BLaER1 (cell line): ENCODE data around the gene GALNT18.

ENCODE experiments used
- H3K27ac ChIP-seq: shearing (Covaris generic); formaldehyde crosslinking; 2 replicates; pipeline ENCODE4 v1.8.1; 2022
- H3K27me3 ChIP-seq: shearing (Covaris generic); formaldehyde crosslinking; 2 replicates; pipeline ENCODE4 v1.8.1; 2022
- H3K36me3 ChIP-seq: shearing (Covaris generic); formaldehyde crosslinking; 2 replicates; pipeline ENCODE4 v1.8.1; 2022
- H3K4me1 ChIP-seq: shearing (Covaris generic); formaldehyde crosslinking; 2 replicates; pipeline ENCODE4 v1.8.1; 2022
- H3K4me2 ChIP-seq: shearing (Covaris generic); formaldehyde crosslinking; 2 replicates; pipeline ENCODE4 v1.8.1; 2022
- H3K4me3 ChIP-seq: shearing (Covaris generic); formaldehyde crosslinking; 2 replicates; pipeline ENCODE4 v1.8.1; 2022
- H3K9ac ChIP-seq: shearing (Covaris generic); formaldehyde crosslinking; 2 replicates; pipeline ENCODE4 v1.8.1; 2022
- H3K9me3 ChIP-seq: shearing (Covaris generic); formaldehyde crosslinking; 2 replicates; pipeline ENCODE4 v1.8.1; 2022
- H4K20me1 ChIP-seq: shearing (Covaris generic); formaldehyde crosslinking; 2 replicates; pipeline ENCODE4 v1.8.1; 2022
- Cebpa-rat ChIP-seq: shearing (Covaris generic); IDR thresholded peaks from 2 replicates; pipeline ENCODE4 v1.8.1; 2022

GALNT18 gene

GRCh38 chr11:11236498-11237059 is 385.2 kb downstream of the GALNT18 start:
- Histone ChIP-seq H3K27ac (no peak overlapping the region), H3K4me1 (0 out of 2 replicates have a peak, but pooled peaks cover 10% of the 10 kb centered on the region), H3K9ac (no peak overlapping the region), H3K4me3 (no peak overlapping the region), H3K4me2 (no peak overlapping the region), H3K9me3 (no peaks in the 10 kb centered on the region), H3K36me3 (no peaks in the 10 kb centered on the region), H4K20me1 (no peaks in the 10 kb centered on the region), H3K27me3 (no peaks in the 10 kb centered on the region)
- TF ChIP-seq Cebpa-rat = no peak

- no peaks in the 10 kb centered on the region for H3K27me3 ChIP-seq
Observed at GRCh38 chr11:11231763-11232162, 390.0 kb downstream of the GALNT18 start.

GRCh38 chr11:11230802-11231562 is 390.8 kb downstream of the GALNT18 start:
- Histone ChIP-seq H3K4me1 (0 out of 2 replicates have a peak, but pooled peaks cover 5% of the 10 kb centered on the region), H3K9me3 (no peaks in the 10 kb centered on the region), H4K20me1 (no peaks in the 10 kb centered on the region), H3K27ac (no peak overlapping the region), H3K9ac (no peak overlapping the region), H3K4me3 (no peak overlapping the region), H3K4me2 (no peak overlapping the region), H3K36me3 (no peaks in the 10 kb centered on the region), H3K27me3 (no peaks in the 10 kb centered on the region)
- no peak for TF ChIP-seq Cebpa-rat

More at GRCh38 chr11:11231763-11232162, 390.0 kb downstream of the GALNT18 start:
- Histone ChIP-seq H4K20me1 (no peaks in the 10 kb centered on the region), H3K9me3 (no peaks in the 10 kb centered on the region), H3K9ac (no peak overlapping the region), H3K27ac (no peak overlapping the region), H3K4me2 (no peak overlapping the region), H3K4me1 (0 out of 2 replicates have a peak, but pooled peaks cover 10% of the 10 kb centered on the region), H3K36me3 (no peaks in the 10 kb centered on the region), H3K4me3 (no peak overlapping the region)
- no peak for TF ChIP-seq Cebpa-rat

- H4K20me1 ChIP-seq = no peaks in the 10 kb centered on the region
- 0 out of 2 replicates have a peak, but pooled peaks cover 5% of the 10 kb centered on the region for H3K4me1 ChIP-seq
- H3K36me3 ChIP-seq = no peaks in the 10 kb centered on the region
- no peak for TF ChIP-seq Cebpa-rat
- H3K27ac ChIP-seq = no peak overlapping the region
- no peak overlapping the region for H3K9ac ChIP-seq
- H3K9me3 ChIP-seq = no peaks in the 10 kb centered on the region
- no peaks in the 10 kb centered on the region for H3K27me3 ChIP-seq
- no peak overlapping the region for H3K4me2 ChIP-seq
- H3K4me3 ChIP-seq = no peak overlapping the region
Observed at GRCh38 chr11:11230087-11230486, 391.7 kb downstream of the GALNT18 start.

- no peak overlapping the region for H3K4me2 ChIP-seq
- no peak overlapping the region for H3K27ac ChIP-seq
- no peak for TF ChIP-seq Cebpa-rat
- no peaks in the 10 kb centered on the region for H3K9me3 ChIP-seq
- H3K36me3 ChIP-seq = no peaks in the 10 kb centered on the region
- 0 out of 2 replicates have a peak, but pooled peaks cover 5% of the 10 kb centered on the region for H3K4me1 ChIP-seq
- H3K9ac ChIP-seq = no peak overlapping the region
- H4K20me1 ChIP-seq = no peaks in the 10 kb centered on the region
- H3K27me3 ChIP-seq = no peaks in the 10 kb centered on the region
- H3K4me3 ChIP-seq = no peak overlapping the region
Observed at GRCh38 chr11:11229647-11230046, 392.2 kb downstream of the GALNT18 start.

- no peak for TF ChIP-seq Cebpa-rat
- 0 out of 2 replicates have a peak, but pooled peaks cover 5% of the 10 kb centered on the region for H3K4me1 ChIP-seq
- no peak overlapping the region for H3K4me3 ChIP-seq
- no peak overlapping the region for H3K9ac ChIP-seq
- H3K27ac ChIP-seq = no peak overlapping the region
- H3K36me3 ChIP-seq = no peaks in the 10 kb centered on the region
- H3K27me3 ChIP-seq = no peaks in the 10 kb centered on the region
- no peaks in the 10 kb centered on the region for H4K20me1 ChIP-seq
- H3K4me2 ChIP-seq = no peak overlapping the region
- H3K9me3 ChIP-seq = no peaks in the 10 kb centered on the region
Observed at GRCh38 chr11:11227296-11228085, 394.3 kb downstream of the GALNT18 start.
